OCI-LY3 (cell line): ENCODE results near the gene AK1.

Experiments used
- H2AFZ ChIP-seq: fragments of 200-600, 300-600 bp; shearing (Covaris generic); 2 replicates; pipeline ENCODE4 v1.6.0; 2014; ENCODE audit warnings: antibody characterized with exemption, low read depth, low read length
- H3K27ac ChIP-seq: fragments of 200-600, 300-600 bp; sonication (generic); 2 replicates; pipeline ENCODE4 v1.5.1; 2014; ENCODE audit warnings: mild to moderate bottlenecking, low read length, moderate library complexity, mixed read lengths
- H3K27me3 ChIP-seq: fragments of 200-600, 300-600 bp; sonication (generic); 2 replicates; pipeline ENCODE4 v1.6.1; 2014; ENCODE audit warnings: low read depth, low read length, mixed read lengths
- H3K36me3 ChIP-seq: fragments of 200-600, 300-600 bp; sonication (generic); replicated peaks from 2 replicates; pipeline ENCODE3; 2014; ENCODE audit warnings: low read depth, low read length, mixed read lengths
- H3K4me1 ChIP-seq: fragments of 300-600, 200-600 bp; sonication (generic); 2 replicates; pipeline ENCODE4 v1.6.1; 2014; ENCODE audit warnings: low read length, mixed read lengths
- H3K4me2 ChIP-seq: fragments of 200-600, 300-600 bp; sonication (generic); 2 replicates; pipeline ENCODE4 v1.6.1; 2014; ENCODE audit warnings: low read length, mixed read lengths
- H3K4me3 ChIP-seq: fragments of 300-600, 200-600 bp; sonication (generic); 2 replicates; pipeline ENCODE4 v1.5.1; 2014; ENCODE audit warnings: antibody characterized with exemption, mild to moderate bottlenecking, low read length, moderate library complexity
- H3K79me2 ChIP-seq: fragments of 300-600, 200-600 bp; shearing (Covaris generic); 2 replicates; pipeline ENCODE4 v1.6.1; 2014; ENCODE audit warnings: mild to moderate bottlenecking, low read length, mixed read lengths
- H3K9ac ChIP-seq: fragments of 300-600, 200-600 bp; shearing (Covaris generic); 2 replicates; pipeline ENCODE4 v1.6.0; 2014; ENCODE audit warnings: mild to moderate bottlenecking, low read length, moderate library complexity
- H3K9me3 ChIP-seq: fragments of 200-600, 300-600 bp; shearing (Covaris generic); 2 replicates; pipeline ENCODE4 v1.6.1; 2014; ENCODE audit warnings: low read length, mixed read lengths; ENCODE audit not compliant: insufficient read depth
- H4K20me1 ChIP-seq: fragments of 200-600, 300-600 bp; sonication (generic); 2 replicates; pipeline ENCODE4 v1.6.1; 2016; ENCODE audit warnings: low read length, mixed read lengths; ENCODE audit not compliant: insufficient read depth
- EZH2phosphoT487 ChIP-seq: fragments of 200-600 bp; shearing (Covaris generic); IDR thresholded peaks from 2 replicates; pipeline ENCODE4 v1.6.1; 2018; ENCODE audit warnings: antibody characterized with exemption, mixed run types, low read depth
- TF ChIP-seq, protein P1 (sequence below): fragments of 200-600, 300-600 bp; sonication (generic); IDR thresholded peaks from 2 replicates; pipeline ENCODE4 v1.5.1; 2014; ENCODE audit warnings: antibody characterized with exemption, low read length, low read depth

AK1 gene

DNA sequence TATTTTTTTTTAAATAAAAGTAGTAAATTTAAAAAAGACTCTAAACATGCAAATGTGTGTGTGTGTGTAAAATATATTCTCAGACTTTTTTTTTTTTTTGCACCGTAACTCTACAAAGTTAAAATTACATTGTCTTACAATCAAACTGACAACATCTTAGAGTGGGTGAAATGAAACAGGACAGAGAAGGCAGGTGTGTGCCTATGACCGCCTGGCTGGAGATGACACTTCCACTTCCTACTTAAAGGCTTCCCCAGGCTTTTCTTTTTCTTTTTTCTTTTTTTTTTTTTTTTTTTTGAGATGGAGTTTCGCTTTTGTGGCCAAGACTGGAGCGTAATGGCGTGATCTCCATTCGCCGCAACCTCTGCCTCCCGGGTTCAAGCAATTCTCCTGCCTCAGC is 2.7 kb upstream of the AK1 start:
- Histone ChIP-seq H3K9me3 (no peaks in the 10 kb centered on the region), H2AFZ (no peak overlapping the region), H3K79me2 (no peaks in the 10 kb centered on the region), H3K27me3 (no peaks in the 10 kb centered on the region), H3K36me3 (no peaks in the 10 kb centered on the region), H3K27ac (no peak overlapping the region), H3K4me2 (peak overlapping the region; percentile 22; the same call in 1 of the 2 replicates), H3K9ac (no peak overlapping the region), H4K20me1 (no peaks in the 10 kb centered on the region), H3K4me3 (no peak overlapping the region), H3K4me1 (peaks cover 15% of the 10 kb centered on the region)
- TF ChIP-seq, protein P1, sequence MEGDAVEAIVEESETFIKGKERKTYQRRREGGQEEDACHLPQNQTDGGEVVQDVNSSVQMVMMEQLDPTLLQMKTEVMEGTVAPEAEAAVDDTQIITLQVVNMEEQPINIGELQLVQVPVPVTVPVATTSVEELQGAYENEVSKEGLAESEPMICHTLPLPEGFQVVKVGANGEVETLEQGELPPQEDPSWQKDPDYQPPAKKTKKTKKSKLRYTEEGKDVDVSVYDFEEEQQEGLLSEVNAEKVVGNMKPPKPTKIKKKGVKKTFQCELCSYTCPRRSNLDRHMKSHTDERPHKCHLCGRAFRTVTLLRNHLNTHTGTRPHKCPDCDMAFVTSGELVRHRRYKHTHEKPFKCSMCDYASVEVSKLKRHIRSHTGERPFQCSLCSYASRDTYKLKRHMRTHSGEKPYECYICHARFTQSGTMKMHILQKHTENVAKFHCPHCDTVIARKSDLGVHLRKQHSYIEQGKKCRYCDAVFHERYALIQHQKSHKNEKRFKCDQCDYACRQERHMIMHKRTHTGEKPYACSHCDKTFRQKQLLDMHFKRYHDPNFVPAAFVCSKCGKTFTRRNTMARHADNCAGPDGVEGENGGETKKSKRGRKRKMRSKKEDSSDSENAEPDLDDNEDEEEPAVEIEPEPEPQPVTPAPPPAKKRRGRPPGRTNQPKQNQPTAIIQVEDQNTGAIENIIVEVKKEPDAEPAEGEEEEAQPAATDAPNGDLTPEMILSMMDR: no peak

- Histone ChIP-seq H3K4me1 (peaks cover 15% of the 10 kb centered on the region), H3K9me3 (no peaks in the 10 kb centered on the region), H3K4me3 (no peak overlapping the region), H3K79me2 (no peaks in the 10 kb centered on the region), H2AFZ (no peak overlapping the region), H3K27me3 (no peaks in the 10 kb centered on the region), H3K36me3 (no peaks in the 10 kb centered on the region), H3K9ac (no peak overlapping the region), H3K4me2 (no peak overlapping the region), H3K27ac (no peak overlapping the region), H4K20me1 (no peaks in the 10 kb centered on the region)
- TF ChIP-seq, protein P1: no peak
Measured at GRCh38 chr9:127878652-127879390, 1.3 kb upstream of the AK1 start.

- no peak overlapping the region for H3K4me2 ChIP-seq
- H3K79me2 ChIP-seq: no peaks in the 10 kb centered on the region
- TF ChIP-seq, protein P1: no peak
- no peak for TF ChIP-seq EZH2phosphoT487
- no peaks in the 10 kb centered on the region for H3K36me3 ChIP-seq
- H3K4me1 ChIP-seq: peaks cover 15% of the 10 kb centered on the region
- H3K9ac ChIP-seq: no peak overlapping the region
- H3K27ac ChIP-seq: no peak overlapping the region
- H4K20me1 ChIP-seq: no peaks in the 10 kb centered on the region
- no peak overlapping the region for H2AFZ ChIP-seq
- H3K9me3 ChIP-seq: no peaks in the 10 kb centered on the region
- no peaks in the 10 kb centered on the region for H3K27me3 ChIP-seq
- H3K4me3 ChIP-seq: no peak overlapping the region
Measured at GRCh38 chr9:127878001-127878651, 651 bp upstream of the AK1 start.

- H3K27ac ChIP-seq: no peak overlapping the region
- TF ChIP-seq, protein P1: no peak
- no peak for TF ChIP-seq EZH2phosphoT487
- no peaks in the 10 kb centered on the region for H3K79me2 ChIP-seq
- no peaks in the 10 kb centered on the region for H3K36me3 ChIP-seq
- no peak overlapping the region for H3K9ac ChIP-seq
- no peaks in the 10 kb centered on the region for H3K27me3 ChIP-seq
- no peak overlapping the region for H2AFZ ChIP-seq
- H3K4me1 ChIP-seq: peaks cover 15% of the 10 kb centered on the region
- no peak overlapping the region for H3K4me2 ChIP-seq
- no peak overlapping the region for H3K4me3 ChIP-seq
- H4K20me1 ChIP-seq: no peaks in the 10 kb centered on the region
- H3K9me3 ChIP-seq: no peaks in the 10 kb centered on the region
Measured at GRCh38 chr9:127876764-127877562, 512 bp downstream of the AK1 start.
